Measurements from ENCODE around the gene F8. TPM values are rescaled to one million over a fixed set of nuclear protein-coding genes. Genes with fewer than 3 reads are reported as not detected.

F8 gene
- total RNA-seq, 1 experiment from 2014 or later = 2.6 TPM

DNA sequence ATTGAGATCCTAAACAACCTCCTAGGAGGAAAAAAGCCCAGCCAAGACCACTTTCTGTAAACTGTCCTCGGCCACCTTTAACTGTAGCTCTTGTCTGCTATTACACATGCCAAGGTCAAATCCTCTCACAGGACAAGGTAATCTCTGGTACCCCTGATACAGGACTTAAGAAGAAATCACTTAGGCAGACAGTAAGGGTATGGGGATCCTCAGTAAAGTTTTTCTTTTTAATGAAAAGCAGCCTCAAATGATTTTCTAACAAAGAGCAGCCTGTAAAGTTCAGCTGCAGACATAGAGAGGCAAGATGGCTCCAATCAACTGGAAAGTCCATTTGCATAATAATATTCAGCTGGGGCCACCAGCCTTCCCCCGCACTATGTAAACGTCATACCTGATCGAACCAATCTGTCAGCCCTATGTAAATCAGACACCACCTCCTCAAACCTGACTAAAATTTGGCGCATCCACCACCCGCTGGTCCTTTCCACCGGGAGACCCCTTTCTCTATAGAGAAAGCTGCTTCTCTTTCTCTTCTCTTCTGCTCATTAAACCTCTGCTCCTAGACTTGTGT lies 202.7 kb downstream of the F8 start:
- CTCF ChIA-PET = no interaction called here
- DNase-seq (ENCODE audit: low read depth, low spot score) (no peak), ATAC-seq (no peak)
- Histone ChIP-seq H3K9ac (ENCODE audit: low read length) (no peak overlapping the region), H3K27me3 (ENCODE audit: insufficient read depth, low read length) (no peaks in the 10 kb centered on the region), H3K4me1 (ENCODE audit: control insufficient read depth in 1 of 2, insufficient read depth in 2 of 2, low read length in 2 of 2) (no peaks in the 10 kb centered on the region), H2AFZ (ENCODE audit: low read depth, low read length, poor library complexity, severe bottlenecking) (no peak overlapping the region), H3K9me2 (ENCODE audit: insufficient read depth) (no peaks in the 10 kb centered on the region), H3K4me2 (ENCODE audit: low read length) (no peak overlapping the region), H3K79me2 (ENCODE audit: insufficient read depth, low read length) (no peaks in the 10 kb centered on the region), H3K9me3 (ENCODE audit: control insufficient read depth in 1 of 2, insufficient read depth in 1 of 2, low read depth in 1 of 2, low read length in 2 of 2) (no peaks in the 10 kb centered on the region), H4K20me1 (ENCODE audit: insufficient read depth) (no peaks in the 10 kb centered on the region), H3K4me3 (replicated peaks in 1 of 2; ENCODE audit: low read depth in 1 of 2, low read length in 2 of 2) (no peak overlapping the region), H3K27ac (ENCODE audit: low read depth, low read length) (no peak overlapping the region), H3K36me3 (ENCODE audit: control insufficient read depth in 1 of 2, insufficient read depth in 2 of 2, low read length in 2 of 2) (no peaks in the 10 kb centered on the region)
- TF ChIP-seq EZH2 (IDR thresholded peaks at IDR 0.05) (no peak), SP1 (IDR thresholded peaks at IDR 0.05; ENCODE audit: low read depth) (no peak), CBX3 (IDR thresholded peaks at IDR 0.05; ENCODE audit: low read depth) (no peak), ZFX (IDR thresholded peaks at IDR 0.05) (no peak), YY1 (IDR thresholded peaks at IDR 0.05; ENCODE audit: extremely low read depth, insufficient replicate concordance, low read depth, low read length) (no peak), POLR2AphosphoS5 (IDR thresholded peaks at IDR 0.05; ENCODE audit: low read depth, low read length) (no peak), ZNF274 (IDR thresholded peaks at IDR 0.05; ENCODE audit: low read depth, low read length) (no peak), POLR2A (IDR thresholded peaks at IDR 0.05; ENCODE audit: borderline replicate concordance, extremely low read depth, insufficient read depth, insufficient read length) (no peak), SIN3A (IDR thresholded peaks at IDR 0.05; ENCODE audit: low read depth) (no peak)
- TF ChIP-seq, protein P1, sequence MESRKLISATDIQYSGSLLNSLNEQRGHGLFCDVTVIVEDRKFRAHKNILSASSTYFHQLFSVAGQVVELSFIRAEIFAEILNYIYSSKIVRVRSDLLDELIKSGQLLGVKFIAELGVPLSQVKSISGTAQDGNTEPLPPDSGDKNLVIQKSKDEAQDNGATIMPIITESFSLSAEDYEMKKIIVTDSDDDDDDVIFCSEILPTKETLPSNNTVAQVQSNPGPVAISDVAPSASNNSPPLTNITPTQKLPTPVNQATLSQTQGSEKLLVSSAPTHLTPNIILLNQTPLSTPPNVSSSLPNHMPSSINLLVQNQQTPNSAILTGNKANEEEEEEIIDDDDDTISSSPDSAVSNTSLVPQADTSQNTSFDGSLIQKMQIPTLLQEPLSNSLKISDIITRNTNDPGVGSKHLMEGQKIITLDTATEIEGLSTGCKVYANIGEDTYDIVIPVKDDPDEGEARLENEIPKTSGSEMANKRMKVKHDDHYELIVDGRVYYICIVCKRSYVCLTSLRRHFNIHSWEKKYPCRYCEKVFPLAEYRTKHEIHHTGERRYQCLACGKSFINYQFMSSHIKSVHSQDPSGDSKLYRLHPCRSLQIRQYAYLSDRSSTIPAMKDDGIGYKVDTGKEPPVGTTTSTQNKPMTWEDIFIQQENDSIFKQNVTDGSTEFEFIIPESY (IDR thresholded peaks at IDR 0.05; ENCODE audit: extremely low read depth, insufficient replicate concordance, low read length) = no peak
- TF ChIP-seq, protein P2, sequence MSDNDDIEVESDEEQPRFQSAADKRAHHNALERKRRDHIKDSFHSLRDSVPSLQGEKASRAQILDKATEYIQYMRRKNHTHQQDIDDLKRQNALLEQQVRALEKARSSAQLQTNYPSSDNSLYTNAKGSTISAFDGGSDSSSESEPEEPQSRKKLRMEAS (IDR thresholded peaks at IDR 0.05) = no peak
- intact Hi-C loops (cut with micrococcal nuclease) = no loop called here
- no TSS peak for BruUV-seq (replicated peaks)
- RAD21 ChIA-PET (ENCODE audit: low non-redundant PET in 1 of 2, low total read pairs in 2 of 2, uncharacterized antibody in 2 of 2, unreplicated experiment in 2 of 2) = no interaction called here
- POLR2A ChIA-PET = no interaction called here
